Vagina (tissue), 2 donors: Measurements from ENCODE around the gene ACADS. TPM values are rescaled to one million over a fixed set of nuclear protein-coding genes. Genes with fewer than 3 reads are reported as not detected.

ENCODE experiments used
- DNase-seq, 2 donors: peaks; one replicate each; pipeline ENCODE4 v3.0.0-alpha.2; 2017; ENCODE audit errors: extremely low spot score in 2 of 2
- H3K27ac ChIP-seq: fragments of 200-600 bp; sonication (generic); one replicate; pipeline ENCODE4 v1.5.1; 2019
- H3K27me3 ChIP-seq: fragments of 200-600 bp; sonication (generic); one replicate; pipeline ENCODE4 v1.5.1; 2019
- H3K36me3 ChIP-seq, 2 donors: fragments of 200-600 bp; sonication (generic); one replicate each; pipeline ENCODE4 v1.5.1; 2017 to 2019
- H3K4me1 ChIP-seq: fragments of 200-600 bp; sonication (generic); one replicate; pipeline ENCODE4 v1.5.1; 2019
- H3K4me3 ChIP-seq, 2 donors: fragments of 200-600 bp; sonication (generic); 1 replicate in 1 of 2; 2 replicates in 1 of 2; pipeline ENCODE4 v1.5.1; 2016 to 2019
- H3K9me3 ChIP-seq: fragments of 200-600 bp; sonication (generic); one replicate; pipeline ENCODE4 v1.5.1; 2019
- CTCF ChIP-seq, 3 experiments: fragments of 450-650 bp in 2 of 3; fragments of 200-600 bp in 1 of 3; sonication (generic) in 1 of 3; IDR thresholded peaks; one replicate each; pipeline ENCODE4 v1.5.1; 2017 to 2019; ENCODE audit warnings: antibody characterized with exemption in 3 of 3, mild to moderate bottlenecking in 2 of 3, moderate library complexity in 2 of 3
- POLR2A ChIP-seq, 2 donors: fragments of 450-650 bp; IDR thresholded peaks; one replicate each; pipeline ENCODE4 v1.6.1; 2017; ENCODE audit warnings: antibody characterized with exemption in 2 of 2, mild to moderate bottlenecking in 2 of 2, moderate library complexity in 2 of 2
- POLR2AphosphoS5 ChIP-seq, 2 donors: sonication (generic); formaldehyde crosslinking; IDR thresholded peaks; one replicate each; pipeline ENCODE4 v1.9.0; 2017; ENCODE audit warnings: antibody characterized with exemption in 2 of 2, mild to moderate bottlenecking in 2 of 2, low read depth in 1 of 2; ENCODE audit not compliant: insufficient read depth in 1 of 2
- intact Hi-C: fragments of 100-400 bp; cut with DNase I; formaldehyde crosslinking; loops from one replicate; pipeline ENCODE4 v1.15.1; 2023
- total RNA-seq: library from RNA; depleted of rRNA; stranded (reverse); fragments of >200 nt; gene quantifications from one replicate; pipeline ENCODE4 v1.2.3, GENCODE V29; 2016

The ACADS gene
- total RNA-seq, 1 donor from 2014 or later, result 21.4 TPM

GRCh38 chr12:120733574-120733973, 7.9 kb downstream of the ACADS start:
- intact Hi-C loops, result no loop called here
- no peaks in the 10 kb centered on the region for H3K27me3 ChIP-seq
- H3K27ac ChIP-seq, result no peak overlapping the region
- peaks cover 0 to 7% of the 10 kb centered on the region in 2 donors for H3K36me3 ChIP-seq
- TF ChIP-seq POLR2A (IDR thresholded peaks at IDR 0.05), result no peak
- no peak for TF ChIP-seq CTCF (IDR thresholded peaks at IDR 0.05)
- TF ChIP-seq POLR2AphosphoS5 (IDR thresholded peaks at IDR 0.05; ENCODE audit: insufficient read depth in 1 of 2, low read depth in 1 of 2), result no peak
- H3K9me3 ChIP-seq, result no peaks in the 10 kb centered on the region
- DNase-seq, result no peak
- no peaks in the 10 kb centered on the region for H3K4me1 ChIP-seq
- H3K4me3 ChIP-seq, result no peak overlapping the region

- Histone ChIP-seq H3K4me3 (no peak overlapping the region), H3K4me1 (no peaks in the 10 kb centered on the region), H3K27me3 (no peaks in the 10 kb centered on the region), H3K36me3 (peaks cover 0 to 7% of the 10 kb centered on the region in 2 donors), H3K27ac (no peak overlapping the region), H3K9me3 (no peaks in the 10 kb centered on the region)
- intact Hi-C loops, result no loop called here
- no peak for DNase-seq
- no peak for TF ChIP-seq POLR2AphosphoS5 (IDR thresholded peaks at IDR 0.05; ENCODE audit: insufficient read depth in 1 of 2, low read depth in 1 of 2)
These were observed 8.6 kb downstream of the ACADS start for GRCh38 chr12:120734210-120734609.

GRCh38 chr12:120735181-120735580, 9.6 kb downstream of the ACADS start:
- no peaks in the 10 kb centered on the region for H3K27me3 ChIP-seq
- H3K4me3 ChIP-seq, result no peak overlapping the region
- no peak overlapping the region for H3K27ac ChIP-seq
- H3K4me1 ChIP-seq, result no peaks in the 10 kb centered on the region
- no peak for DNase-seq
- TF ChIP-seq POLR2A (IDR thresholded peaks at IDR 0.05) (no peak), CTCF (IDR thresholded peaks at IDR 0.05) (no peak), POLR2AphosphoS5 (IDR thresholded peaks at IDR 0.05; ENCODE audit: insufficient read depth in 1 of 2, low read depth in 1 of 2) (no peak)
- intact Hi-C loops, result no loop called here
- no peaks in the 10 kb centered on the region for H3K9me3 ChIP-seq
- no peaks in the 10 kb centered on the region for H3K36me3 ChIP-seq

GRCh38 chr12:120736404-120737331, 11.0 kb downstream of the ACADS start:
- Histone ChIP-seq H3K4me3 (no peak overlapping the region), H3K9me3 (no peaks in the 10 kb centered on the region), H3K36me3 (no peaks in the 10 kb centered on the region), H3K27me3 (no peaks in the 10 kb centered on the region), H3K4me1 (no peaks in the 10 kb centered on the region), H3K27ac (no peak overlapping the region)
- intact Hi-C loops, result no loop called here
- no peak for DNase-seq
- TF ChIP-seq POLR2AphosphoS5 (IDR thresholded peaks at IDR 0.05; ENCODE audit: insufficient read depth in 1 of 2, low read depth in 1 of 2), result no peak
- TF ChIP-seq CTCF (IDR thresholded peaks at IDR 0.05), result no peak
- TF ChIP-seq POLR2A (IDR thresholded peaks at IDR 0.05), result no peak

GRCh38 chr12:120737557-120738251, 12.1 kb downstream of the ACADS start:
- Histone ChIP-seq H3K4me3 (no peak overlapping the region), H3K9me3 (no peaks in the 10 kb centered on the region), H3K4me1 (no peaks in the 10 kb centered on the region), H3K36me3 (no peaks in the 10 kb centered on the region), H3K27me3 (no peaks in the 10 kb centered on the region), H3K27ac (no peak overlapping the region)
- no peak for DNase-seq
- intact Hi-C loops, result no loop called here
- TF ChIP-seq CTCF (IDR thresholded peaks at IDR 0.05), result no peak
- no peak for TF ChIP-seq POLR2AphosphoS5 (IDR thresholded peaks at IDR 0.05; ENCODE audit: insufficient read depth in 1 of 2, low read depth in 1 of 2)
- TF ChIP-seq POLR2A (IDR thresholded peaks at IDR 0.05), result no peak
